Activated CD4-positive, alpha-beta T cell treated with anti-CD3 and anti-CD28 coated beads, Interleukin-2, amount 10 ng/mL, durations not matched to agents 7 days and 5 days (primary cell): ENCODE measurements around the gene TAS1R3. TPM values are rescaled to one million over a fixed set of nuclear protein-coding genes. Genes with fewer than 3 reads are reported as not detected.
A peak's percentile ranks its signal among the peaks of the same experiment; 100 is the strongest.

Experiments
- CTCF ChIA-PET: fragments of 350-600 bp; sonication (Branson Sonifier 250); formaldehyde crosslinking; loops from one replicate; lab custom pipeline; 2021; ENCODE audit warnings: antibody characterized with exemption; lab: Charles Lee
- POLR2A ChIA-PET: fragments of 350-600 bp; sonication (Branson Sonifier 250); formaldehyde crosslinking; loops from one replicate; lab custom pipeline; 2021; ENCODE audit warnings: antibody characterized with exemption; lab: Charles Lee
- DNase-seq: peaks from one replicate; pipeline ENCODE4 v3.0.0-alpha.2; 2020
- H3K27ac Mint-ChIP-seq: one replicate; pipeline ENCODE4 v1.8.0; 2021; ENCODE audit warnings: mild to moderate bottlenecking, moderate library complexity, mixed read lengths
- H3K27me3 Mint-ChIP-seq: one replicate; pipeline ENCODE4 v1.8.0; 2021; ENCODE audit warnings: mixed read lengths
- H3K36me3 Mint-ChIP-seq: one replicate; pipeline ENCODE4 v1.8.0; 2021; ENCODE audit warnings: low read depth, mixed read lengths
- H3K4me1 Mint-ChIP-seq: one replicate; pipeline ENCODE4 v1.8.0; 2021; ENCODE audit warnings: mixed read lengths
- H3K4me3 Mint-ChIP-seq: one replicate; pipeline ENCODE4 v1.8.0; 2021; ENCODE audit warnings: mild to moderate bottlenecking, moderate library complexity, mixed read lengths
- H3K9me3 Mint-ChIP-seq: one replicate; pipeline ENCODE4 v1.8.0; 2021; ENCODE audit warnings: mixed read lengths
- total RNA-seq, 2 experiments: library from RNA; stranded (reverse); gene quantifications; one replicate each; pipeline ENCODE4 v1.2.3, GENCODE V29; 2021

TAS1R3 gene
- total RNA-seq, 2 experiments from 2014 or later = 3.1 to 3.7 TPM

GRCh38 chr1:1334835-1335234 lies 3.8 kb downstream of the TAS1R3 start:
- H3K9me3 Mint-ChIP-seq = no peaks in the 10 kb centered on the region
- no peaks in the 10 kb centered on the region for H3K4me1 Mint-ChIP-seq
- CTCF ChIA-PET = no interaction called here
- DNase-seq = no peak
- no peaks in the 10 kb centered on the region for H3K36me3 Mint-ChIP-seq
- H3K4me3 Mint-ChIP-seq = no peak overlapping the region
- no peak overlapping the region for H3K27ac Mint-ChIP-seq
- no peaks in the 10 kb centered on the region for H3K27me3 Mint-ChIP-seq
- POLR2A ChIA-PET = no interaction called here

- POLR2A ChIA-PET = no interaction called here
- CTCF ChIA-PET = interaction anchor here (1.2 kb wide), 1 partner anchor 270 kb away, joined by 3 read pairs; no protein-coding TSS in a partner anchor
- H3K4me1 Mint-ChIP-seq = no peaks in the 10 kb centered on the region
- no peak overlapping the region for H3K4me3 Mint-ChIP-seq
- H3K9me3 Mint-ChIP-seq = no peaks in the 10 kb centered on the region
- H3K36me3 Mint-ChIP-seq = peaks cover under 1% of the 10 kb centered on the region
- no peak for DNase-seq
- no peaks in the 10 kb centered on the region for H3K27me3 Mint-ChIP-seq
- H3K27ac Mint-ChIP-seq = no peak overlapping the region
These were observed 4.2 kb downstream of the TAS1R3 start for GRCh38 chr1:1335283-1335682.

- Mint-ChIP-seq H3K4me1 (no peaks in the 10 kb centered on the region), H3K36me3 (peaks cover 6% of the 10 kb centered on the region), H3K4me3 (no peak overlapping the region), H3K27me3 (no peaks in the 10 kb centered on the region), H3K9me3 (peaks cover 4% of the 10 kb centered on the region), H3K27ac (no peak overlapping the region)
- POLR2A ChIA-PET = no interaction called here
- no peak for DNase-seq
- CTCF ChIA-PET = interaction anchor here (1.2 kb wide), 1 partner anchor 271 kb away, joined by 3 read pairs; no protein-coding TSS in a partner anchor
These were observed 4.7 kb downstream of the TAS1R3 start for GRCh38 chr1:1335792-1336248.

- CTCF ChIA-PET = interaction anchor here (1.2 kb wide), 1 partner anchor 271 kb away, joined by 3 read pairs; no protein-coding TSS in a partner anchor
- H3K27me3 Mint-ChIP-seq = no peaks in the 10 kb centered on the region
These were observed 5.4 kb downstream of the TAS1R3 start for GRCh38 chr1:1336446-1336845.

GRCh38 chr1:1336931-1337792 lies 6.1 kb downstream of the TAS1R3 start:
- peaks cover 10% of the 10 kb centered on the region for H3K9me3 Mint-ChIP-seq
- POLR2A ChIA-PET = no interaction called here

More at GRCh38 chr1:1336446-1336845, 5.4 kb downstream of the TAS1R3 start:
- Mint-ChIP-seq H3K9me3 (peaks cover 10% of the 10 kb centered on the region), H3K27ac (no peak overlapping the region), H3K4me1 (no peaks in the 10 kb centered on the region), H3K4me3 (no peak overlapping the region), H3K36me3 (peaks cover 13% of the 10 kb centered on the region)
- POLR2A ChIA-PET = no interaction called here
- DNase-seq = no peak

GRCh38 chr1:1337793-1338147 lies 6.7 kb downstream of the TAS1R3 start:
- peaks cover 10% of the 10 kb centered on the region for H3K9me3 Mint-ChIP-seq
- no peak overlapping the region for H3K27ac Mint-ChIP-seq
- DNase-seq = peak; percentile 25
- H3K4me1 Mint-ChIP-seq = no peaks in the 10 kb centered on the region
- ChIA-PET CTCF (no interaction called here), POLR2A (no interaction called here)
- H3K36me3 Mint-ChIP-seq = peaks cover 16% of the 10 kb centered on the region
- no peak overlapping the region for H3K4me3 Mint-ChIP-seq
- no peaks in the 10 kb centered on the region for H3K27me3 Mint-ChIP-seq

More at GRCh38 chr1:1336931-1337792, 6.1 kb downstream of the TAS1R3 start:
- DNase-seq = no peak
- H3K27ac Mint-ChIP-seq = no peak overlapping the region
- no peak overlapping the region for H3K4me3 Mint-ChIP-seq
- H3K27me3 Mint-ChIP-seq = no peaks in the 10 kb centered on the region
- CTCF ChIA-PET = no interaction called here
- peaks cover 16% of the 10 kb centered on the region for H3K36me3 Mint-ChIP-seq
- H3K4me1 Mint-ChIP-seq = no peaks in the 10 kb centered on the region

GRCh38 chr1:1338278-1338677 lies 7.2 kb downstream of the TAS1R3 start:
- Mint-ChIP-seq H3K27ac (no peak overlapping the region), H3K4me1 (no peaks in the 10 kb centered on the region), H3K4me3 (no peak overlapping the region), H3K36me3 (peaks cover 16% of the 10 kb centered on the region), H3K9me3 (peaks cover 10% of the 10 kb centered on the region), H3K27me3 (no peaks in the 10 kb centered on the region)
- ChIA-PET CTCF (interaction anchor here (1.2 kb wide), 1 partner anchor 17 kb away, joined by 4 read pairs; no protein-coding TSS in a partner anchor), POLR2A (no interaction called here)
- DNase-seq = no peak

GRCh38 chr1:1340185-1340584 lies 9.1 kb downstream of the TAS1R3 start:
- CTCF ChIA-PET = no interaction called here
- POLR2A ChIA-PET = no interaction called here
- no peaks in the 10 kb centered on the region for H3K4me1 Mint-ChIP-seq

GRCh38 chr1:1340791-1341548 lies 9.9 kb downstream of the TAS1R3 start:
- no peak overlapping the region for H3K27ac Mint-ChIP-seq
- DNase-seq = no peak
- H3K27me3 Mint-ChIP-seq = no peaks in the 10 kb centered on the region
- ChIA-PET POLR2A (no interaction called here), CTCF (interaction anchor here (1.3 kb wide), 1 partner anchor 31 kb away, joined by 3 read pairs; no protein-coding TSS in a partner anchor)
- H3K4me3 Mint-ChIP-seq = no peak overlapping the region
- H3K4me1 Mint-ChIP-seq = no peaks in the 10 kb centered on the region
- H3K9me3 Mint-ChIP-seq = peaks cover 10% of the 10 kb centered on the region
- H3K36me3 Mint-ChIP-seq = peaks cover 16% of the 10 kb centered on the region

More at GRCh38 chr1:1340185-1340584, 9.1 kb downstream of the TAS1R3 start:
- peaks cover 10% of the 10 kb centered on the region for H3K9me3 Mint-ChIP-seq
- H3K36me3 Mint-ChIP-seq = peaks cover 16% of the 10 kb centered on the region
- H3K27ac Mint-ChIP-seq = no peak overlapping the region
- no peak overlapping the region for H3K4me3 Mint-ChIP-seq
- DNase-seq = no peak
- no peaks in the 10 kb centered on the region for H3K27me3 Mint-ChIP-seq

- no peaks in the 10 kb centered on the region for H3K27me3 Mint-ChIP-seq
- POLR2A ChIA-PET = no interaction called here
- CTCF ChIA-PET = interaction anchor here (1.3 kb wide), 1 partner anchor 31 kb away, joined by 3 read pairs; no protein-coding TSS in a partner anchor
- no peak for DNase-seq
- no peak overlapping the region for H3K27ac Mint-ChIP-seq
- peaks cover 10% of the 10 kb centered on the region for H3K9me3 Mint-ChIP-seq
- peaks cover 16% of the 10 kb centered on the region for H3K36me3 Mint-ChIP-seq
- no peaks in the 10 kb centered on the region for H3K4me1 Mint-ChIP-seq
- no peak overlapping the region for H3K4me3 Mint-ChIP-seq
These were observed 10.5 kb downstream of the TAS1R3 start for GRCh38 chr1:1341549-1342021.

- no peak for DNase-seq
- no peaks in the 10 kb centered on the region for H3K27me3 Mint-ChIP-seq
- no peak overlapping the region for H3K4me3 Mint-ChIP-seq
- CTCF ChIA-PET = interaction anchor here (0.6 to 1.3 kb wide), 2 partner anchors 30 to 167 kb away, joined by 3 read pairs; no protein-coding TSS in a partner anchor
- H3K27ac Mint-ChIP-seq = no peak overlapping the region
- H3K9me3 Mint-ChIP-seq = peaks cover 10% of the 10 kb centered on the region
- H3K36me3 Mint-ChIP-seq = peaks cover 16% of the 10 kb centered on the region
- peaks cover 4% of the 10 kb centered on the region for H3K4me1 Mint-ChIP-seq
- POLR2A ChIA-PET = no interaction called here
These were observed 11.0 kb downstream of the TAS1R3 start for GRCh38 chr1:1342061-1342562.

GRCh38 chr1:1342584-1343115 lies 11.6 kb downstream of the TAS1R3 start:
- H3K4me3 Mint-ChIP-seq = no peak overlapping the region
- peaks cover 10% of the 10 kb centered on the region for H3K9me3 Mint-ChIP-seq
- H3K27me3 Mint-ChIP-seq = no peaks in the 10 kb centered on the region
- DNase-seq = no peak
- H3K4me1 Mint-ChIP-seq = peaks cover 8% of the 10 kb centered on the region
- POLR2A ChIA-PET = no interaction called here
- CTCF ChIA-PET = interaction anchor here (0.6 kb wide), 1 partner anchor 167 kb away, joined by 3 read pairs; no protein-coding TSS in a partner anchor
- peaks cover 16% of the 10 kb centered on the region for H3K36me3 Mint-ChIP-seq
- no peak overlapping the region for H3K27ac Mint-ChIP-seq
